K562 (cell line): Measurements from ENCODE around the gene P2RX1. TPM values are rescaled to one million over a fixed set of nuclear protein-coding genes. Genes with fewer than 3 reads are reported as not detected.

Experiments
- ATAC-seq: fragments of 200-7000 bp; cut with Tn5 transposase; 3 replicates; pipeline ENCODE4 v1.9.1; 2020; ENCODE audit warnings: moderate library complexity
- BruUV-seq: library from RNA; stranded (reverse); fragments of 400-500 nt; replicated peaks from 2 replicates; lab custom pipeline; 2021; lab: Mats Ljungman, UMichigan
- CTCF ChIA-PET: fragments of 300-600 bp; formaldehyde crosslinking; extraction: SDS; loops from one replicate; lab custom pipeline; 2021; ENCODE audit warnings: low intra/inter-chr PET ratio; lab: Yijun Ruan, JAX
- POLR2A ChIA-PET: fragments of 300-600, 350-650 bp; sonication (Branson Sonifier 250); formaldehyde crosslinking; extraction: SDS; loops from one replicate; lab custom pipeline; 2021; ENCODE audit warnings: antibody characterized with exemption, inconsistent platforms; lab: Yijun Ruan, JAX
- DNase-seq, 4 experiments: peaks; one replicate each; pipeline versions ENCODE4 v3.0.0 to v3.0.0-alpha.2; 2011 to 2018; ENCODE audit warnings: low spot score in 3 of 4, mixed read lengths in 3 of 4; ENCODE audit errors: extremely low read depth in 1 of 4
- FAIRE-seq: peaks from 2 replicates; lab custom pipeline; 2011; peaks lifted over from hg19 to GRCh38; lab: Jason Lieb, UNC
- H2AFZ ChIP-seq: 2 replicates; pipeline ENCODE4 v1.6.0; 2011; ENCODE audit warnings: low read depth, low read length, control low read depth, inconsistent platforms
- H3K27ac ChIP-seq: fragments of 200-600 bp; 3 replicates; pipeline ENCODE4 v1.8.0; 2011; ENCODE audit warnings: low read depth, mild to moderate bottlenecking, control low read depth, inconsistent platforms, low read length, moderate library complexity, mixed read lengths; ENCODE audit errors: extremely low read depth
- H3K27me3 ChIP-seq, 2 experiments: fragments of 300-600 bp in 1 of 2; 2 replicates in 1 of 2; 3 replicates in 1 of 2; pipeline versions ENCODE4 v1.6.0 to v1.8.0; 2011; ENCODE audit warnings: inconsistent platforms in 2 of 2, low read length in 2 of 2, mild to moderate bottlenecking in 1 of 2, mixed read lengths in 1 of 2, moderate library complexity in 1 of 2; ENCODE audit not compliant: control insufficient read depth in 2 of 2, insufficient read depth in 2 of 2
- H3K36me3 ChIP-seq: fragments of 300-600 bp; 3 replicates; pipeline ENCODE4 v1.8.0; 2011; ENCODE audit warnings: mild to moderate bottlenecking, low read length, inconsistent platforms; ENCODE audit not compliant: control insufficient read depth, insufficient read depth
- H3K4me1 ChIP-seq, 2 experiments: fragments of 200-600 bp in 1 of 2; replicated peaks in 1 of 2; 2 replicates in 1 of 2; 3 replicates in 1 of 2; pipeline versions ENCODE4 v1.5.1 to v1.8.0; 2011; ENCODE audit warnings: inconsistent platforms in 2 of 2, low read length in 2 of 2, mild to moderate bottlenecking in 1 of 2, mixed read lengths in 1 of 2, moderate library complexity in 1 of 2; ENCODE audit not compliant: control insufficient read depth in 2 of 2, insufficient read depth in 2 of 2
- H3K4me2 ChIP-seq: 2 replicates; pipeline ENCODE4 v1.6.1; 2011; ENCODE audit warnings: low read length, control low read depth, inconsistent platforms, mixed read lengths; ENCODE audit not compliant: insufficient read depth
- H3K4me3 ChIP-seq: fragments of 200-600 bp; sonication (generic), shearing (Covaris generic); 2 replicates; pipeline ENCODE4 v1.5.1; 2016; ENCODE audit warnings: control low read depth, inconsistent platforms
- H3K79me2 ChIP-seq: fragments of 200-600 bp; 3 replicates; pipeline ENCODE4 v1.8.0; 2011; ENCODE audit warnings: low read length, inconsistent platforms; ENCODE audit not compliant: control insufficient read depth, insufficient read depth
- H3K9ac ChIP-seq, 2 experiments: 2 replicates each; pipeline versions ENCODE4 v1.6.0 to v1.6.1; 2011; ENCODE audit warnings: low read depth in 2 of 2, low read length in 2 of 2, control low read depth in 1 of 2, inconsistent platforms in 1 of 2, mild to moderate bottlenecking in 1 of 2, mixed read lengths in 1 of 2; ENCODE audit not compliant: insufficient read depth in 1 of 2
- H3K9me1 ChIP-seq: one replicate; pipeline ENCODE4 v1.6.0; 2011; ENCODE audit warnings: inconsistent platforms, mild to moderate bottlenecking, low read length, moderate library complexity; ENCODE audit not compliant: control insufficient read depth, insufficient read depth
- H3K9me3 ChIP-seq: replicated peaks from 2 replicates; pipeline ENCODE4 v1.5.1; 2011; ENCODE audit warnings: low read depth, low read length, inconsistent platforms; ENCODE audit not compliant: control insufficient read depth, insufficient read depth
- H4K20me1 ChIP-seq: replicated peaks from 2 replicates; pipeline ENCODE4 v1.6.1; 2011; ENCODE audit warnings: low read length, inconsistent platforms, mixed read lengths; ENCODE audit not compliant: control insufficient read depth, insufficient read depth
- BHLHE40 ChIP-seq: IDR thresholded peaks from 2 replicates; pipeline ENCODE4 v1.6.1; 2011; ENCODE audit warnings: low read length, improper control_type of control experiment
- DIDO1 ChIP-seq: fragments of 450-650 bp; IDR thresholded peaks from 2 replicates; pipeline ENCODE4 v1.6.1; 2016; ENCODE audit warnings: low read depth, missing biosample characterization, missing genetic modification characterization
- GABPB2 ChIP-seq: fragments of 250-450 bp; sonication (Bioruptor Pico); conservative IDR thresholded peaks from 2 replicates; pipeline ENCODE4 v1.5.1; 2021; ENCODE audit warnings: mild to moderate bottlenecking
- PML ChIP-seq: IDR thresholded peaks from 2 replicates; pipeline ENCODE4 v1.6.1; 2012; ENCODE audit warnings: low read length, inconsistent platforms
- POLR2AphosphoS2 ChIP-seq: IDR thresholded peaks from 2 replicates; pipeline ENCODE4 v1.6.1; 2012; ENCODE audit warnings: low read length, improper control_type of control experiment
- POLR2G ChIP-seq: fragments of 200-400 bp; formaldehyde crosslinking; IDR thresholded peaks from 2 replicates; pipeline ENCODE4 v1.6.1; 2017; ENCODE audit warnings: low read depth, mild to moderate bottlenecking, antibody characterized with exemption, low read length, moderate library complexity
- RBM22 ChIP-seq: fragments of 200-400 bp; formaldehyde crosslinking; IDR thresholded peaks from 2 replicates; pipeline ENCODE4 v1.6.1; 2018; ENCODE audit warnings: low read length, low read depth; ENCODE audit not compliant: poor library complexity, severe bottlenecking
- WGBS: fragments of 100-300 bp; shearing (Covaris generic); methylation state at CpG from one replicate; pipeline ENCODE4 v1.1.6; 2016; ENCODE audit warnings: low coverage, mixed read lengths; ENCODE audit not compliant: insufficient coverage; ENCODE audit errors: missing lambda C conversion rate; 5-methylcytosine and 5-hydroxymethylcytosine counted together
- in situ Hi-C: fragments of 300-500 bp; cut with MboI; formaldehyde crosslinking; loops from 4 replicates; pipeline ENCODE4 v1.15.0; 2018; ENCODE audit warnings: inconsistent platforms, mixed read lengths
- intact Hi-C: fragments of 100-400 bp; cut with micrococcal nuclease; formaldehyde crosslinking; loops from 2 replicates; pipeline ENCODE4 v1.14.2; 2022
- polyA plus RNA-seq, 8 experiments: library from polyadenylated mRNA; depleted of rRNA in 4 of 8; stranded (reverse) in 5 of 8; unstranded in 3 of 8; fragments of >200 nt; fragmentation: Nextera tagmentation in 2 of 8; fragmentation: Illumina TruSeq in 1 of 8; extraction: Ambion mirVana in 2 of 8; extraction: Trizol in 1 of 8; gene quantifications; 2 replicates each; pipeline versions ENCODE4 v1.2.1 to v1.2.3, GENCODE V29; 2011 to 2014; ENCODE audit warnings: inconsistent platforms in 1 of 8, missing spikeins in 1 of 8
- total RNA-seq, 7 experiments: library from RNA; depleted of rRNA in 6 of 7; stranded (reverse); fragments of >200 nt in 6 of 7; fragmentation: Illumina TruSeq in 2 of 7; extraction: Trizol in 2 of 7; gene quantifications; 2 replicates each; pipeline versions ENCODE4 v1.2.1 to v1.2.3, GENCODE V29; 2011 to 2021; ENCODE audit warnings: low replicate concordance in 1 of 7

Gene P2RX1
- total and polyA plus RNA-seq, 9 of the 15 experiments (the other 6 are each of a cell fraction or from before 2014, with no cell fraction given): 0.27 to 20.3 (median 10.3) TPM

GRCh38 chr17:3923466-3924190 is 7.4 kb upstream of the P2RX1 start:
- Histone ChIP-seq H3K9me3 (no peaks in the 10 kb centered on the region), H3K27ac (no peak overlapping the region), H3K79me2 (no peaks in the 10 kb centered on the region), H3K36me3 (peaks cover 16% of the 10 kb centered on the region; the same call in 1 of the 3 replicates), H3K4me2 (no peak overlapping the region), H3K27me3 (no peaks in the 10 kb centered on the region), H4K20me1 (no peaks in the 10 kb centered on the region; the same call in 1 of the 2 replicates), H3K9ac (no peak overlapping the region), H3K4me1 (peaks cover 5 to 34% of the 10 kb centered on the region in 2 experiments; a peak in 4 of 5 replicates), H3K4me3 (no peak overlapping the region), H2AFZ (no peak overlapping the region), H3K9me1 (no peaks in the 10 kb centered on the region)
- WGBS: 78% methylated on average over 12 of the region's 18 CpGs
- 0 out of 2 replicates have a peak, but pooled peaks have one; percentile 0 for TF ChIP-seq PML
- TF ChIP-seq RBM22: peak; percentile 68
- TF ChIP-seq POLR2AphosphoS2: peak; percentile 88; the same call in 1 of the 2 replicates
- TF ChIP-seq POLR2G: peak; percentile 71
- TF ChIP-seq DIDO1 (tag): no peak
- no peak for TF ChIP-seq GABPB2 (CRISPR knock-in tag)
- TF ChIP-seq BHLHE40: no peak
- DNase-seq (no peak), ATAC-seq (peak; percentile 7; the same call in 1 of the 3 replicates), FAIRE-seq (no peak)
- ChIA-PET POLR2A (interaction anchor here (0.9 kb wide), 1 partner anchor 10 kb away, joined by 3 read pairs; no protein-coding TSS in a partner anchor), CTCF (no interaction called here)
- BruUV-seq: no TSS peak
- intact Hi-C loops: no loop called here
- in situ Hi-C loops: no loop called here
